BLaER1 treated with 17β-estradiol and CSF1 and Interleukin-3, amounts not matched to agents 10 nM and 100 nM (cell line): ENCODE results near the gene TIAM2.

ENCODE experiments used
- H3K27ac ChIP-seq, 11 experiments: shearing (Covaris generic); formaldehyde crosslinking; 2 replicates each; pipeline ENCODE4 v1.8.1; 2022
- H3K27me3 ChIP-seq, 11 experiments: shearing (Covaris generic); formaldehyde crosslinking; 2 replicates each; pipeline ENCODE4 v1.8.1; 2022
- H3K36me3 ChIP-seq, 11 experiments: shearing (Covaris generic); formaldehyde crosslinking; 2 replicates each; pipeline ENCODE4 v1.8.1; 2022
- H3K4me1 ChIP-seq, 10 experiments: shearing (Covaris generic); formaldehyde crosslinking; 2 replicates each; pipeline ENCODE4 v1.8.1; 2022
- H3K4me2 ChIP-seq, 11 experiments: shearing (Covaris generic); formaldehyde crosslinking; 2 replicates each; pipeline ENCODE4 v1.8.1; 2022
- H3K4me3 ChIP-seq, 10 experiments: shearing (Covaris generic); formaldehyde crosslinking; 2 replicates each; pipeline ENCODE4 v1.8.1; 2022
- H3K9ac ChIP-seq, 11 experiments: shearing (Covaris generic); formaldehyde crosslinking; 2 replicates each; pipeline ENCODE4 v1.8.1; 2022
- H3K9me3 ChIP-seq, 11 experiments: shearing (Covaris generic); formaldehyde crosslinking; replicated peaks in 1 of 11; 2 replicates each; pipeline ENCODE4 v1.8.1; 2022
- H4K20me1 ChIP-seq, 11 experiments: shearing (Covaris generic); formaldehyde crosslinking; 2 replicates each; pipeline ENCODE4 v1.8.1; 2022
- Cebpa-rat ChIP-seq, 11 experiments: shearing (Covaris generic); IDR thresholded peaks; 2 replicates each; pipeline ENCODE4 v1.8.1; 2022

Gene TIAM2

DNA sequence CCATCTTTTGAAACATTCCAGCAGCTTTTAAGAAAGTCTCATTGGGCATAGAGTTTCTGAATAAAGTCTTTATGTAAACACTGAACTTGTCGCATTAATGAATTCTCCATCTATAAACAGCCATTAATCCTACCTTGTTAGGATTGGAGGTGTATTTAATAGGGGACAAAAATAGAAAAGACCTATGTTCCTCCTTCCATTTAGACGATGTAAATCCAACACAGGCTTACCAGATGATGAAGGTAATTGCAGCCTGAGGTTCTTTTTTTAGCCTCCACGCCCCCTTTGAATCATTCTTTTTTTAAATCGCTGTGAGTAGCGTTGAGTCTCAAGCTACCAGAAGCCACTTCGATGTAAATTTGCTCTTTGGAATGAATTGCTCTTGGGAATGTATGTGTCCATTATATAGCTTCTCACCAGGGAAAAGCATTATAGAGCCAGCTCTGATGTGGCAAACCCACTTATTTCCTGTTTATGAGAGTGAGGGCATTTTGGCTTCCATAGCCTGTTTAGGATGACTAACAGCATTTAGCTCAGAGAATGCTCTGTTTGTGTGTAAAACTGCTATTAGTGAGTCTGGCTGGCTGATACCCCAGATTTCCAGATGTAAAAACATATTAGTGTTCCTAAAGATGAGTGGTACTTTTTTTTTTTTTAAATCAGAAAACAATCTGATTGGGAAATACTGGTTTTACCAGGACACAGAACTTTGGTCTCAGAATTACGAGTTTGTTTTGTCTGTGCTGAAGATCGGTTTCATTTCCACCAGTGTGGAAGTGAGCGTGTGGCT lies 193.8 kb downstream of the TIAM2 start:
- H3K4me1 ChIP-seq = peaks cover 41 to 59% (median 54%) of the 10 kb centered on the region in 10 experiments
- peak overlapping the region in 6 of 10 experiments; percentile 15 to 30 (median 24); a peak in 9 of 20 replicates for H3K4me3 ChIP-seq
- H3K4me2 ChIP-seq = peak overlapping the region; percentile 67 to 91 (median 71)
- no peak for TF ChIP-seq Cebpa-rat (IDR thresholded peaks at IDR 0.05)
- H3K27me3 ChIP-seq = no peaks in the 10 kb centered on the region
- no peaks in the 10 kb centered on the region for H3K36me3 ChIP-seq
- H3K9me3 ChIP-seq = no peaks in the 10 kb centered on the region
- peak overlapping the region; percentile 26 to 74 (median 49); a peak in 14 of 22 replicates for H3K9ac ChIP-seq
- H4K20me1 ChIP-seq = no peaks in the 10 kb centered on the region
- peak overlapping the region; percentile 2 to 81 (median 59); a peak in 19 of 22 replicates for H3K27ac ChIP-seq

- H3K27ac ChIP-seq = peak overlapping the region in 1 of 11 experiments; percentile 13; a peak in 1 of 22 replicates
- H3K9me3 ChIP-seq = 0 out of 22 replicates have a peak, but pooled peaks cover 0 to 3% (median 0%) of the 10 kb centered on the region in 11 experiments
- peak overlapping the region; percentile 28 to 91 (median 69); a peak in 19 of 22 replicates for H3K4me2 ChIP-seq
- H3K9ac ChIP-seq = no peak overlapping the region
- no peaks in the 10 kb centered on the region for H3K36me3 ChIP-seq
- H3K4me3 ChIP-seq = no peak overlapping the region
- no peaks in the 10 kb centered on the region for H3K27me3 ChIP-seq
- no peak for TF ChIP-seq Cebpa-rat (IDR thresholded peaks at IDR 0.05)
- H3K4me1 ChIP-seq = peaks cover 41 to 56% (median 53%) of the 10 kb centered on the region in 10 experiments
- H4K20me1 ChIP-seq = no peaks in the 10 kb centered on the region
Observed at GRCh38 chr6:155190677-155191076, 195.6 kb downstream of the TIAM2 start.

- H3K36me3 ChIP-seq = no peaks in the 10 kb centered on the region
- peaks cover 6 to 14% (median 12%) of the 10 kb centered on the region in 11 experiments; a peak in 18 of 22 replicates for H3K9me3 ChIP-seq
- no peak overlapping the region for H3K4me3 ChIP-seq
- H3K4me2 ChIP-seq = no peak overlapping the region
- TF ChIP-seq Cebpa-rat (IDR thresholded peaks at IDR 0.05) = no peak
- no peaks in the 10 kb centered on the region for H4K20me1 ChIP-seq
- no peak overlapping the region for H3K27ac ChIP-seq
- H3K9ac ChIP-seq = no peak overlapping the region
- peaks cover 20 to 31% (median 28%) of the 10 kb centered on the region in 10 experiments for H3K4me1 ChIP-seq
- no peaks in the 10 kb centered on the region for H3K27me3 ChIP-seq
Observed at GRCh38 chr6:155193526-155193925, 198.4 kb downstream of the TIAM2 start.

- Histone ChIP-seq H3K27ac (no peak overlapping the region), H4K20me1 (no peaks in the 10 kb centered on the region), H3K9me3 (peaks cover 6 to 14% (median 12%) of the 10 kb centered on the region in 11 experiments; a peak in 18 of 22 replicates), H3K4me3 (no peak overlapping the region), H3K9ac (no peak overlapping the region), H3K27me3 (no peaks in the 10 kb centered on the region), H3K4me1 (peaks cover 11 to 30% (median 25%) of the 10 kb centered on the region in 10 experiments), H3K36me3 (no peaks in the 10 kb centered on the region), H3K4me2 (no peak overlapping the region)
- no peak for TF ChIP-seq Cebpa-rat (IDR thresholded peaks at IDR 0.05)
Observed at GRCh38 chr6:155194399-155194798, 199.3 kb downstream of the TIAM2 start.

- peaks cover 8 to 25% (median 16%) of the 10 kb centered on the region in 10 experiments; a peak in 19 of 20 replicates for H3K4me1 ChIP-seq
- no peak overlapping the region for H3K27ac ChIP-seq
- H3K27me3 ChIP-seq = no peaks in the 10 kb centered on the region
- H3K36me3 ChIP-seq = no peaks in the 10 kb centered on the region
- no peak for TF ChIP-seq Cebpa-rat (IDR thresholded peaks at IDR 0.05)
- H3K4me3 ChIP-seq = no peak overlapping the region
- H3K4me2 ChIP-seq = no peak overlapping the region
- H3K9ac ChIP-seq = no peak overlapping the region
- H3K9me3 ChIP-seq = peaks cover 6 to 14% (median 12%) of the 10 kb centered on the region in 11 experiments; a peak in 18 of 22 replicates
- no peaks in the 10 kb centered on the region for H4K20me1 ChIP-seq
Observed at GRCh38 chr6:155195903-155196302, 200.8 kb downstream of the TIAM2 start.

- H3K27ac ChIP-seq = no peak overlapping the region
- peaks cover 6 to 14% (median 12%) of the 10 kb centered on the region in 11 experiments; a peak in 18 of 22 replicates for H3K9me3 ChIP-seq
- H3K9ac ChIP-seq = no peak overlapping the region
- no peaks in the 10 kb centered on the region for H3K36me3 ChIP-seq
- H3K4me1 ChIP-seq = peaks cover 5 to 23% (median 12%) of the 10 kb centered on the region in 10 experiments; a peak in 13 of 20 replicates
- no peaks in the 10 kb centered on the region for H3K27me3 ChIP-seq
- no peak overlapping the region for H3K4me3 ChIP-seq
- H3K4me2 ChIP-seq = no peak overlapping the region
- H4K20me1 ChIP-seq = no peaks in the 10 kb centered on the region
- TF ChIP-seq Cebpa-rat (IDR thresholded peaks at IDR 0.05) = no peak
Observed at GRCh38 chr6:155196911-155197310, 201.8 kb downstream of the TIAM2 start.

DNA sequence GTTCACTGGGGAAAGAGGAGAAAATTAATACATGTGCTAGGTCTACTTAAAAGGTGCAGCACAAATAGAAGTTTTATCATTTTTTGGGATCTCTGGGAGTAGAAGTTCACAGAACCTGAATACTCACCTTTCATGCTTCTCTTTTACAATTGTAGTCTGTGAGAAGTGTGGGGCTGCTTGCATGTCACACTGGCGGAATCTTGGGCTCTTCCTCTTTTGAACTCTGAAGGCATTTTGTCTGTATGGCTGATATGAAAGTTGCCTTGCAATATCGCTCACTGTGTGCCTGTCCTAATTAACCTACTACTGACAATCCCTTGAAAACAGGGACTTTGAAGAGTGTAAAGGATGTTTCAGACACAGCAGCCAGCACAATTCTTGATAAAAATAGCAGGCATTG lies 202.8 kb downstream of the TIAM2 start:
- TF ChIP-seq Cebpa-rat (IDR thresholded peaks at IDR 0.05) = no peak
- Histone ChIP-seq H3K4me3 (no peak overlapping the region), H3K9me3 (peaks cover 6 to 14% (median 12%) of the 10 kb centered on the region in 11 experiments; a peak in 18 of 22 replicates), H3K27me3 (no peaks in the 10 kb centered on the region), H4K20me1 (no peaks in the 10 kb centered on the region), H3K27ac (no peak overlapping the region), H3K9ac (no peak overlapping the region), H3K36me3 (no peaks in the 10 kb centered on the region), H3K4me1 (peaks cover 5 to 23% (median 12%) of the 10 kb centered on the region in 10 experiments; a peak in 13 of 20 replicates), H3K4me2 (no peak overlapping the region)

DNA sequence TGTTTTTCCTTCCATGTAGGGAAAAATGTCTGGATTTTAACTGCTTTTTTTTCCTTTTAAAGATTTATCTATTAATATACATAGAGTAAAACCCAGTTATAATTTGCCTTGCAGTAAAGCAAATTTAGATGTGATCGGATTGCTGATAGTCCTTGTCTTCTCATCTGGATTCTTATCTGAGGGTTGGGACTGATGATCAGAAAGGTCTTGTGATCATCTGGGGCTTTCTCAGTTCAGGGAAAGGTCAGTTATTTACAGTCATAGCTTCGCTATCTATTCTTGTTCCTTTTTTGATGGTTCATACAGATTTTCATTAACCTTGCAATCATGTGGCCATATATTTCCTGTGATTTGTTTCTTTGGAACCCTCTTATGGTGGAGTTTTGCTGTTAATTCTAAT lies 204.9 kb downstream of the TIAM2 start:
- Histone ChIP-seq H4K20me1 (no peaks in the 10 kb centered on the region), H3K4me3 (no peak overlapping the region), H3K4me1 (peaks cover 5 to 23% (median 12%) of the 10 kb centered on the region in 10 experiments; a peak in 13 of 20 replicates), H3K27ac (peak overlapping the region in 2 of 11 experiments; percentile 20 to 25; a peak in 3 of 22 replicates), H3K36me3 (no peaks in the 10 kb centered on the region), H3K9ac (no peak overlapping the region), H3K9me3 (peaks cover 6 to 14% (median 11%) of the 10 kb centered on the region in 11 experiments; a peak in 18 of 22 replicates), H3K27me3 (no peaks in the 10 kb centered on the region), H3K4me2 (peak overlapping the region in 7 of 11 experiments; percentile 0 to 50 (median 16); a peak in 8 of 22 replicates)
- TF ChIP-seq Cebpa-rat (IDR thresholded peaks at IDR 0.05) = no peak

GRCh38 chr6:155201461-155202226 lies 206.5 kb downstream of the TIAM2 start:
- Histone ChIP-seq H3K36me3 (no peaks in the 10 kb centered on the region), H3K27ac (no peak overlapping the region), H3K27me3 (no peaks in the 10 kb centered on the region), H3K9ac (no peak overlapping the region), H3K4me2 (no peak overlapping the region), H4K20me1 (no peaks in the 10 kb centered on the region), H3K4me1 (peaks cover 13 to 38% (median 24%) of the 10 kb centered on the region in 10 experiments; a peak in 19 of 20 replicates), H3K4me3 (no peak overlapping the region), H3K9me3 (peaks cover 6 to 14% (median 10%) of the 10 kb centered on the region in 11 experiments; a peak in 18 of 22 replicates)
- TF ChIP-seq Cebpa-rat (IDR thresholded peaks at IDR 0.05) = no peak
